IMR-90 (cell line): ENCODE results near the gene TLL1. TPM values are rescaled to one million over a fixed set of nuclear protein-coding genes. Genes with fewer than 3 reads are reported as not detected.

Experiments used
- ATAC-seq: fragments of 200-7000 bp; cut with Tn5 transposase; 2 replicates; pipeline ENCODE4 v1.9.1; 2020; ENCODE audit warnings: low read depth, mild to moderate bottlenecking, moderate library complexity
- BruUV-seq: library from RNA; stranded (reverse); fragments of 400-500 nt; replicated peaks from 2 replicates; lab custom pipeline; 2021; lab: Mats Ljungman, UMichigan
- CTCF ChIA-PET: fragments of 300-600 bp; formaldehyde crosslinking; extraction: SDS; loops from one replicate; lab custom pipeline; 2021; ENCODE audit warnings: antibody characterized with exemption; lab: Yijun Ruan, JAX
- POLR2A ChIA-PET: fragments of 300-600 bp; sonication (Branson Sonifier 250); formaldehyde crosslinking; loops from one replicate; lab custom pipeline; 2022; ENCODE audit warnings: antibody characterized with exemption; ENCODE audit not compliant: unreplicated experiment; lab: Charles Lee
- DNase-seq: peaks from one replicate; pipeline ENCODE4 v3.0.0; 2013
- H2AFZ ChIP-seq: replicated peaks from 2 replicates; pipeline ENCODE3; 2013; ENCODE audit warnings: low read length, mild to moderate bottlenecking; ENCODE audit not compliant: poor library complexity
- H2AK5ac ChIP-seq: 2 replicates; pipeline ENCODE4 v1.6.1; 2013; ENCODE audit warnings: low read depth, low read length, inconsistent platforms
- H2AK9ac ChIP-seq: replicated peaks from 2 replicates; pipeline ENCODE3; 2013; ENCODE audit warnings: mild to moderate bottlenecking, low read depth, low read length, moderate library complexity; ENCODE audit not compliant: poor library complexity
- H2BK120ac ChIP-seq: 2 replicates; pipeline ENCODE4 v1.6.1; 2013; ENCODE audit warnings: low read depth, low read length, inconsistent platforms
- H2BK15ac ChIP-seq: 3 replicates; pipeline ENCODE4 v1.6.1; 2013; ENCODE audit warnings: low read depth, low read length, inconsistent platforms
- H2BK20ac ChIP-seq: 2 replicates; pipeline ENCODE4 v1.6.1; 2013; ENCODE audit warnings: low read depth, mild to moderate bottlenecking, inconsistent platforms, low read length, moderate library complexity
- H2BK5ac ChIP-seq: 2 replicates; pipeline ENCODE4 v1.6.1; 2013; ENCODE audit warnings: mild to moderate bottlenecking, low read depth, low read length, inconsistent platforms; ENCODE audit not compliant: poor library complexity, severe bottlenecking
- H3K14ac ChIP-seq: replicated peaks from 2 replicates; pipeline ENCODE4 v1.6.1; 2013; ENCODE audit warnings: low read depth, low read length, inconsistent platforms
- H3K18ac ChIP-seq: 2 replicates; pipeline ENCODE4 v1.6.1; 2013; ENCODE audit warnings: low read depth, low read length, control low read depth
- H3K23ac ChIP-seq: 2 replicates; pipeline ENCODE4 v1.6.1; 2013; ENCODE audit warnings: low read depth, low read length, inconsistent platforms
- H3K27ac ChIP-seq: 2 replicates; pipeline ENCODE4 v1.5.1; 2013; ENCODE audit warnings: mild to moderate bottlenecking, control low read depth, low read length; ENCODE audit not compliant: insufficient read depth
- H3K27me3 ChIP-seq: 2 replicates; pipeline ENCODE4 v1.6.1; 2013; ENCODE audit warnings: low read length; ENCODE audit not compliant: control insufficient read depth, insufficient read depth
- H3K36me3 ChIP-seq: 2 replicates; pipeline ENCODE4 v1.6.1; 2013; ENCODE audit warnings: low read length, mixed read lengths; ENCODE audit not compliant: control insufficient read depth, insufficient read depth
- H3K4ac ChIP-seq: 2 replicates; pipeline ENCODE4 v1.6.1; 2013; ENCODE audit warnings: low read depth, low read length, inconsistent platforms
- H3K4me1 ChIP-seq: 2 replicates; pipeline ENCODE4 v1.6.1; 2013; ENCODE audit warnings: low read length, mixed read lengths; ENCODE audit not compliant: control insufficient read depth, insufficient read depth
- H3K4me2 ChIP-seq: 2 replicates; pipeline ENCODE4 v1.6.1; 2013; ENCODE audit warnings: low read depth, mild to moderate bottlenecking, control low read depth, low read length, moderate library complexity
- H3K4me3 ChIP-seq: 2 replicates; pipeline ENCODE4 v1.5.1; 2013; ENCODE audit warnings: low read depth, mild to moderate bottlenecking, control low read depth, low read length, moderate library complexity; ENCODE audit not compliant: insufficient read depth
- H3K56ac ChIP-seq: 2 replicates; pipeline ENCODE4 v1.6.1; 2013; ENCODE audit warnings: low read length, inconsistent platforms; ENCODE audit not compliant: insufficient read depth; ENCODE audit errors: extremely low read depth
- H3K79me1 ChIP-seq, 2 experiments: 2 replicates each; pipeline ENCODE4 v1.6.1; 2013; ENCODE audit warnings: low read length in 2 of 2, inconsistent platforms in 1 of 2, low read depth in 1 of 2
- H3K9ac ChIP-seq: 2 replicates; pipeline ENCODE4 v1.6.1; 2013; ENCODE audit warnings: low read depth, low read length, control low read depth
- H3K9me1 ChIP-seq: 2 replicates; pipeline ENCODE4 v1.6.1; 2013; ENCODE audit warnings: low read length, inconsistent platforms; ENCODE audit not compliant: insufficient read depth
- H3K9me3 ChIP-seq: 2 replicates; pipeline ENCODE4 v1.6.1; 2013; ENCODE audit warnings: low read length; ENCODE audit not compliant: control insufficient read depth, insufficient read depth
- H4K20me1 ChIP-seq: 2 replicates; pipeline ENCODE4 v1.6.1; 2013; ENCODE audit warnings: low read length, inconsistent platforms; ENCODE audit not compliant: insufficient read depth
- H4K5ac ChIP-seq: 2 replicates; pipeline ENCODE4 v1.6.1; 2013; ENCODE audit warnings: mild to moderate bottlenecking, low read depth, low read length, control low read depth
- H4K8ac ChIP-seq, 2 experiments: 2 replicates each; pipeline ENCODE4 v1.6.1; 2013; ENCODE audit warnings: low read depth in 2 of 2, low read length in 2 of 2, control low read depth in 1 of 2, inconsistent platforms in 1 of 2
- H4K91ac ChIP-seq: 2 replicates; pipeline ENCODE4 v1.6.1; 2013; ENCODE audit warnings: low read depth, low read length, inconsistent platforms; ENCODE audit not compliant: insufficient read depth
- BHLHE40 ChIP-seq: fragments of 150-350 bp; IDR thresholded peaks from 2 replicates; pipeline ENCODE4 v1.6.1; 2016; ENCODE audit warnings: mild to moderate bottlenecking, low read depth, low read length
- CEBPB ChIP-seq: IDR thresholded peaks from 2 replicates; pipeline ENCODE4 v1.6.1; 2012; ENCODE audit warnings: low read depth, low read length, improper control_type of control experiment
- CHD1 ChIP-seq: IDR thresholded peaks from 2 replicates; pipeline ENCODE4 v1.6.1; 2012; ENCODE audit warnings: low read depth, low read length, improper control_type of control experiment
- CTCF ChIP-seq: conservative IDR thresholded peaks from 2 replicates; pipeline ENCODE4 v1.5.1; 2012; ENCODE audit warnings: mild to moderate bottlenecking, low read depth, low read length, improper control_type of control experiment
- ELK1 ChIP-seq: fragments of 150-350 bp; IDR thresholded peaks from 2 replicates; pipeline ENCODE4 v1.6.1; 2016; ENCODE audit warnings: low read depth, mild to moderate bottlenecking, low read length, moderate library complexity, borderline replicate concordance
- FOS ChIP-seq: fragments of 150-350 bp; IDR thresholded peaks from 2 replicates; pipeline ENCODE4 v1.6.1; 2016; ENCODE audit warnings: low read depth, low read length
- MAFK ChIP-seq: IDR thresholded peaks from 2 replicates; pipeline ENCODE4 v1.6.1; 2012; ENCODE audit warnings: low read depth, low read length, improper control_type of control experiment
- MAZ ChIP-seq: IDR thresholded peaks from 2 replicates; pipeline ENCODE4 v1.6.1; 2012; ENCODE audit warnings: low read depth, mild to moderate bottlenecking, low read length, improper control_type of control experiment, moderate library complexity, borderline replicate concordance
- MXI1 ChIP-seq: IDR thresholded peaks from 2 replicates; pipeline ENCODE4 v1.6.1; 2012; ENCODE audit warnings: low read depth, mild to moderate bottlenecking, low read length, moderate library complexity, borderline replicate concordance
- NFE2L2 ChIP-seq: fragments of 150-350 bp; IDR thresholded peaks from 2 replicates; pipeline ENCODE4 v1.6.1; 2016; ENCODE audit warnings: low read depth, mild to moderate bottlenecking, low read length
- POLR2A ChIP-seq: IDR thresholded peaks from 2 replicates; pipeline ENCODE4 v1.6.1; 2012; ENCODE audit warnings: mild to moderate bottlenecking, low read depth, low read length
- RAD21 ChIP-seq: IDR thresholded peaks from 2 replicates; pipeline ENCODE4 v1.6.1; 2012; ENCODE audit warnings: low read length, improper control_type of control experiment
- RCOR1 ChIP-seq: IDR thresholded peaks from 2 replicates; pipeline ENCODE4 v1.6.1; 2012; ENCODE audit warnings: mild to moderate bottlenecking, low read length, improper control_type of control experiment; ENCODE audit not compliant: insufficient replicate concordance
- RFX5 ChIP-seq: IDR thresholded peaks from 2 replicates; pipeline ENCODE4 v1.8.0; 2012; ENCODE audit warnings: low read depth, mild to moderate bottlenecking, low read length, moderate library complexity
- SMC3 ChIP-seq: fragments of 150-350 bp; IDR thresholded peaks from 2 replicates; pipeline ENCODE4 v1.6.1; 2016; ENCODE audit warnings: low read depth, mild to moderate bottlenecking, antibody characterized with exemption, low read length, moderate library complexity
- USF2 ChIP-seq: fragments of 150-350 bp; IDR thresholded peaks from 2 replicates; pipeline ENCODE4 v1.6.1; 2017; ENCODE audit warnings: mild to moderate bottlenecking, antibody characterized with exemption, low read length, low read depth
- WGBS, 2 experiments: methylation state at CpG; one replicate each; pipeline versions ENCODE4 v1.1.5 to v1.1.7; 2013; ENCODE audit warnings: missing lambda C conversion rate in 2 of 2; ENCODE audit not compliant: insufficient read length in 1 of 2; ENCODE audit errors: extremely low coverage in 2 of 2; 5-methylcytosine and 5-hydroxymethylcytosine counted together
- dilution Hi-C: fragments of 300-500 bp; cut with HindIII; formaldehyde crosslinking; loops from one replicate; pipeline ENCODE4 v1.14.3; 2018; ENCODE audit warnings: low sequenced_read_pairs; ENCODE audit not compliant: unreplicated experiment
- in situ Hi-C: fragments of 300-500 bp; cut with MboI; formaldehyde crosslinking; loops from 3 replicates; pipeline ENCODE4 v1.14.3; 2019; ENCODE audit warnings: low sequenced_read_pairs, inconsistent platforms, mixed read lengths
- intact Hi-C: fragments of 100-400 bp; cut with micrococcal nuclease; formaldehyde crosslinking; loops from 2 replicates; pipeline ENCODE4 v1.10.0; 2022
- polyA plus RNA-seq, 3 experiments: library from polyadenylated mRNA; depleted of rRNA; stranded (reverse); fragments of >200 nt; gene quantifications; 2 replicates each; pipeline ENCODE4 v1.2.3, GENCODE V29; 2012; ENCODE audit warnings: low replicate concordance in 1 of 3
- total RNA-seq: library from RNA; depleted of rRNA; stranded (reverse); fragments of >200 nt; gene quantifications from 2 replicates; pipeline ENCODE4 v1.2.3, GENCODE V29; 2012

TLL1 gene
- total and polyA plus RNA-seq, 2 of the 4 experiments (the other 2 are of a cell fraction): not detected

- H3K36me3 ChIP-seq: no peaks in the 10 kb centered on the region
- H2BK20ac ChIP-seq: no peak overlapping the region
- dilution Hi-C loops: no loop called here
- H2AFZ ChIP-seq: no peak overlapping the region
- TF ChIP-seq ELK1 (no peak), SMC3 (no peak), NFE2L2 (no peak), RCOR1 (no peak), RAD21 (no peak), CEBPB (no peak), FOS (no peak), RFX5 (no peak), MAZ (no peak), MXI1 (no peak), BHLHE40 (no peak), CTCF (no peak), MAFK (no peak), POLR2A (no peak), CHD1 (no peak), USF2 (no peak)
- POLR2A ChIA-PET: no interaction called here
- H2BK5ac ChIP-seq: no peak overlapping the region
- H2BK15ac ChIP-seq: no peak overlapping the region
- no peak overlapping the region for H3K18ac ChIP-seq
- no peak overlapping the region for H3K4ac ChIP-seq
- no peak overlapping the region for H3K27ac ChIP-seq
- H3K14ac ChIP-seq: no peak overlapping the region
- H3K79me1 ChIP-seq: no peaks in the 10 kb centered on the region
- no CpG with 5 or more reads among the region's 2 CpGs for WGBS, 2 experiments
- no peak overlapping the region for H4K8ac ChIP-seq
- ATAC-seq: no peak
- H3K4me2 ChIP-seq: no peak overlapping the region
- H3K23ac ChIP-seq: no peak overlapping the region
- no peak overlapping the region for H4K5ac ChIP-seq
- no peaks in the 10 kb centered on the region for H3K9me1 ChIP-seq
- no peak overlapping the region for H3K56ac ChIP-seq
- no peak overlapping the region for H2AK5ac ChIP-seq
- H4K91ac ChIP-seq: no peak overlapping the region
- H2AK9ac ChIP-seq: no peak overlapping the region
- no peak overlapping the region for H2BK120ac ChIP-seq
- peaks cover 5% of the 10 kb centered on the region; the same call in 1 of the 2 replicates for H3K9me3 ChIP-seq
- intact Hi-C loops: no loop called here
- CTCF ChIA-PET: no interaction called here
- H3K4me3 ChIP-seq: no peak overlapping the region
- in situ Hi-C loops: loop anchor here (25.0 kb wide), 1 partner anchor 942 kb away; no protein-coding TSS in a partner anchor
- no peaks in the 10 kb centered on the region for H3K27me3 ChIP-seq
- no TSS peak for BruUV-seq
- H4K20me1 ChIP-seq: no peaks in the 10 kb centered on the region
- DNase-seq: no peak
- H3K4me1 ChIP-seq: no peaks in the 10 kb centered on the region
- no peak overlapping the region for H3K9ac ChIP-seq
These were observed 205.9 kb downstream of the TLL1 start for GRCh38 chr4:166078955-166079354.
